Measurements from ENCODE around the gene ABCA4.

ABCA4 gene

DNA sequence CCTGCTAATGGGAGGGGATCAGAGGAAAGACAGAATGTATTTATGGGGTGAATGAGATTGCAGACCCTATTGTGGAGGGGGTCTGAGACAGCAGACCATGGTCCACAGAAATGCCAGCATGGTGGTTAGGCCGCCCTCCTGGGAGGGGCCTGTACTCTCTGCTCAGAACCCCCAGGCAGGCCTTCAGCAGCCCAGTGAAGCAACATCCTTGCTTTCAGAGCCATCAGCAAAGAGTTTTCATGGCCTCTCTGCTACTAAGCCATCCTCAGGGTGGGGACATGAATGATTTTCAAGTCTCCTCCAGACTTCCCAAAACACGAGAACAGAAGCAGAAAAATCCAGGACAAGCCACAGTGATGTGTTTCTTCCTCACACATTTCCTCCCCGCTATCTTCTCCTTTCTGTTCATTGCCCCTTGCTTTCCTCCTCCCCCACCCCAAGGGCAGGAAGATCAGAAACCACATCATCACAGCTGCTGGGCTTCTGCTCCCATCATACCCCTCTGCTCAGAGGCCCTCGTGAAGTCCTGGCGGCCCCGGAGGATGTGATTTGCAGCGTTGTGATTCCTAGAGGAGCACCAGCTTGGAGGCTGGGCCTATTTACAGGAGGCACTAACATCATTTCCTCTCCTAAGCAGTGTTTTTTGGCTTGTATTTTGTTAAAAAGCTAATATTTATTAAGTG is 48.0 kb downstream of the ABCA4 start:
- Histone ChIP-seq H3K27me3 (ENCODE audit: insufficient read depth, low read length) (no peaks in the 10 kb centered on the region), H3K14ac (ENCODE audit: low read length) (peak overlapping the region; percentile 18), H3K4me2 (ENCODE audit: low read length) (no peak overlapping the region), H3K4ac (ENCODE audit: low read depth, low read length) (no peak overlapping the region), H4K12ac (ENCODE audit: low read depth, low read length) (no peak overlapping the region), H2BK5ac (ENCODE audit: low read depth, low read length, poor library complexity) (no peak overlapping the region), H3K9me3 (ENCODE audit: insufficient read depth, low read depth, low read length) (no peaks in the 10 kb centered on the region), H2AFZ (ENCODE audit: insufficient read depth, low read length, poor library complexity) (no peak overlapping the region), H3K36me3 (ENCODE audit: control insufficient read depth in 1 of 2, insufficient read depth in 2 of 2, low read length in 2 of 2) (no peaks in the 10 kb centered on the region), H3K23ac (ENCODE audit: low read length) (no peak overlapping the region), H3K79me1 (ENCODE audit: low read length) (peaks cover 9% of the 10 kb centered on the region), H3K9ac (ENCODE audit: low read length) (no peak overlapping the region), H3K4me3 (ENCODE audit: low read depth, low read length) (no peak overlapping the region), H4K8ac (ENCODE audit: low read depth, low read length) (peak overlapping the region; percentile 8), H3K27ac (ENCODE audit: low read depth, low read length) (no peak overlapping the region), H2BK120ac (ENCODE audit: insufficient read depth, low read length, poor library complexity) (peak overlapping the region; percentile 20), H3K79me2 (ENCODE audit: control insufficient read depth, insufficient read depth, low read length, poor library complexity) (no peaks in the 10 kb centered on the region), H3K18ac (ENCODE audit: low read length) (no peak overlapping the region), H3K4me1 (ENCODE audit: control insufficient read depth in 1 of 2, insufficient read depth in 2 of 2, low read length in 2 of 2) (peaks cover 7 to 13% of the 10 kb centered on the region in 2 experiments), H2BK12ac (ENCODE audit: low read length) (peak overlapping the region; percentile 42), H4K91ac (ENCODE audit: low read depth, low read length) (no peak overlapping the region), H2AK5ac (ENCODE audit: low read length) (no peak overlapping the region)
- no CpG with 5 or more reads among the region's 7 CpGs for WGBS (ENCODE audit: extremely low coverage, insufficient coverage, insufficient read length)
- DNase-seq, result no peak

DNA sequence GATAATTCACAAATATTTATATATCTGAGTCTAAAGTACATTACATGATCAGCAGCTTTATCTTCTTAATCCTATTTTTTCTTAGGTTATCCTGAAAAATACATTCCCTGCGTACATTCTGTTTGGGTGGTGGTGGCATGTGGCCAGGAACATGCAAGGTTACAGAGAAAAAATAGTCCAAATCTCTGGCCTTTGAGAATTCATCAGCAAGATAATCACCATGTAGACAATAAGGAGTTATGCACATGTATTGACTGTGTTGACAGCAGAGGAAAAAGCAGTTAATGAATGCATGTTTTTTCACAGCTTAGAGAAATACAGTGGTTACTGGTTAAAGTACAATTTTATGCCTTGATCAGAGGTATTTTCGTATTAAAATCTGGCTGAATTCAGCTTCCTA is 49.0 kb downstream of the ABCA4 start:
- peaks cover 8 to 14% of the 10 kb centered on the region in 2 experiments for H3K4me1 ChIP-seq (ENCODE audit: control insufficient read depth in 1 of 2, insufficient read depth in 2 of 2, low read length in 2 of 2)
- no peak overlapping the region for H2BK120ac ChIP-seq (ENCODE audit: insufficient read depth, low read length, poor library complexity)
- no peak overlapping the region for H3K23ac ChIP-seq (ENCODE audit: low read length)
- no peak overlapping the region for H2BK12ac ChIP-seq (ENCODE audit: low read length)
- no CpG with 5 or more reads among the region's 2 CpGs for WGBS (ENCODE audit: extremely low coverage, insufficient coverage, insufficient read length)
- no peak overlapping the region for H4K12ac ChIP-seq (ENCODE audit: low read depth, low read length)
- no peak overlapping the region for H2AK5ac ChIP-seq (ENCODE audit: low read length)
- no peaks in the 10 kb centered on the region for H3K27me3 ChIP-seq (ENCODE audit: insufficient read depth, low read length)
- H3K14ac ChIP-seq (ENCODE audit: low read length), result no peak overlapping the region
- H3K4me2 ChIP-seq (ENCODE audit: low read length), result no peak overlapping the region
- no peaks in the 10 kb centered on the region for H3K9me3 ChIP-seq (ENCODE audit: insufficient read depth, low read depth, low read length)
- no peak for DNase-seq
- no peaks in the 10 kb centered on the region for H3K36me3 ChIP-seq (ENCODE audit: control insufficient read depth in 1 of 2, insufficient read depth in 2 of 2, low read length in 2 of 2)
- no peak overlapping the region for H4K8ac ChIP-seq (ENCODE audit: low read depth, low read length)
- no peak overlapping the region for H3K27ac ChIP-seq (ENCODE audit: low read depth, low read length)
- no peak overlapping the region for H2AFZ ChIP-seq (ENCODE audit: insufficient read depth, low read length, poor library complexity)
- H3K79me2 ChIP-seq (ENCODE audit: control insufficient read depth, insufficient read depth, low read length, poor library complexity), result no peaks in the 10 kb centered on the region
- no peak overlapping the region for H3K18ac ChIP-seq (ENCODE audit: low read length)
- no peak overlapping the region for H3K9ac ChIP-seq (ENCODE audit: low read length)
- no peak overlapping the region for H3K4ac ChIP-seq (ENCODE audit: low read depth, low read length)
- no peak overlapping the region for H3K4me3 ChIP-seq (ENCODE audit: low read depth, low read length)
- H2BK5ac ChIP-seq (ENCODE audit: low read depth, low read length, poor library complexity), result no peak overlapping the region
- H4K91ac ChIP-seq (ENCODE audit: low read depth, low read length), result no peak overlapping the region
- H3K79me1 ChIP-seq (ENCODE audit: low read length), result peaks cover 9% of the 10 kb centered on the region

DNA sequence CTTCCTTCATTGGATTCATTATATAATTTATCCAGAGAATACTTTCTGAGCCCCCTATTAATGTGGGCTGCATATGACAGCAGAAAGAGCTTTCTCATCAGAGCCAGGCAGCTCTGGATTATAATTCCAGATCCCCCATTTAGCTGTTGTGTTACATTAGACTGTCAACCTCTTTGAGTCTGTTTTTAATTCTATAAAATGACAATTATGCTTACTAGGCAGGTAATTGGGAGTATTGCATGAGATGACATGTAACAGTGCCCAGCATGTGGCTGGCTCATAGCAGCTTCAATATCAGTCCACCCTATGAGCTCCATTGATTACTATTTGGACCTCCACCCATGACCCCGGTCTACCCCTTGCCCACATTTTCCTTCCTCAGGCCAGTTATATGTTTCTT is 49.6 kb downstream of the ABCA4 start:
- H2AK5ac ChIP-seq (ENCODE audit: low read length), result no peak overlapping the region
- H2BK120ac ChIP-seq (ENCODE audit: insufficient read depth, low read length, poor library complexity), result no peak overlapping the region
- H3K4me3 ChIP-seq (ENCODE audit: low read depth, low read length), result no peak overlapping the region
- H3K27me3 ChIP-seq (ENCODE audit: insufficient read depth, low read length), result no peaks in the 10 kb centered on the region
- no peak overlapping the region for H2AFZ ChIP-seq (ENCODE audit: insufficient read depth, low read length, poor library complexity)
- H3K18ac ChIP-seq (ENCODE audit: low read length), result no peak overlapping the region
- no peak overlapping the region for H2BK5ac ChIP-seq (ENCODE audit: low read depth, low read length, poor library complexity)
- H3K36me3 ChIP-seq (ENCODE audit: control insufficient read depth in 1 of 2, insufficient read depth in 2 of 2, low read length in 2 of 2), result no peaks in the 10 kb centered on the region
- DNase-seq, result no peak
- WGBS (ENCODE audit: extremely low coverage, insufficient coverage, insufficient read length), result no CpG with 5 or more reads among the region's 1 CpG
- no peak overlapping the region for H4K91ac ChIP-seq (ENCODE audit: low read depth, low read length)
- H3K79me2 ChIP-seq (ENCODE audit: control insufficient read depth, insufficient read depth, low read length, poor library complexity), result no peaks in the 10 kb centered on the region
- H3K4me2 ChIP-seq (ENCODE audit: low read length), result no peak overlapping the region
- no peak overlapping the region for H2BK12ac ChIP-seq (ENCODE audit: low read length)
- no peaks in the 10 kb centered on the region for H3K9me3 ChIP-seq (ENCODE audit: insufficient read depth, low read depth, low read length)
- H3K4me1 ChIP-seq (ENCODE audit: control insufficient read depth in 1 of 2, insufficient read depth in 2 of 2, low read length in 2 of 2), result peaks cover 8 to 14% of the 10 kb centered on the region in 2 experiments
- no peak overlapping the region for H3K14ac ChIP-seq (ENCODE audit: low read length)
- H3K9ac ChIP-seq (ENCODE audit: low read length), result no peak overlapping the region
- H3K79me1 ChIP-seq (ENCODE audit: low read length), result peaks cover 11% of the 10 kb centered on the region
- H3K27ac ChIP-seq (ENCODE audit: low read depth, low read length), result no peak overlapping the region
- no peak overlapping the region for H3K23ac ChIP-seq (ENCODE audit: low read length)
- no peak overlapping the region for H4K8ac ChIP-seq (ENCODE audit: low read depth, low read length)
- H3K4ac ChIP-seq (ENCODE audit: low read depth, low read length), result no peak overlapping the region
- no peak overlapping the region for H4K12ac ChIP-seq (ENCODE audit: low read depth, low read length)

DNA sequence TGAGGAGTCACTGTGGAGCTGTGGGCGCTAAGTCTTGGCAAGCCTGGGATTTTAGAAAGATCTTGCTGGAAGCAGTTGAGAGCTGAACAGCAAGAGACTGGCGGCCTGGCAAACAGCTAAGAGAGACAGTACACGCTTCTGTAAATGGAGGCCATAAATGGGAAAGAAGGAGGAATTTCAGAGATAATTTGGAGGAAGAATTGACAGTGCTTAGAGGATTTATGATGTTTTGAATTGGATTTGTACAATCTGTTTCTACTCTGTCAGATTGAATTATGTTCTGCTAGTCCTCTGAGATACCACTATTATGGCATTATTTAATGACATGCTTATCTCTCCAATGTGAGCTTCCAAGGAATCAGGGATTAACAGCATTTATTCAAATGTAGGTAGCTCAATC is 50.1 kb downstream of the ABCA4 start:
- Histone ChIP-seq H2AK5ac (ENCODE audit: low read length) (no peak overlapping the region), H3K9ac (ENCODE audit: low read length) (no peak overlapping the region), H3K9me3 (ENCODE audit: insufficient read depth, low read depth, low read length) (no peaks in the 10 kb centered on the region), H2BK5ac (ENCODE audit: low read depth, low read length, poor library complexity) (no peak overlapping the region), H3K4me2 (ENCODE audit: low read length) (no peak overlapping the region), H4K91ac (ENCODE audit: low read depth, low read length) (peak overlapping the region; percentile 65), H3K4ac (ENCODE audit: low read depth, low read length) (no peak overlapping the region), H3K14ac (ENCODE audit: low read length) (no peak overlapping the region), H4K12ac (ENCODE audit: low read depth, low read length) (no peak overlapping the region), H3K4me3 (ENCODE audit: low read depth, low read length) (no peak overlapping the region), H2AFZ (ENCODE audit: insufficient read depth, low read length, poor library complexity) (no peak overlapping the region), H2BK120ac (ENCODE audit: insufficient read depth, low read length, poor library complexity) (peak overlapping the region; percentile 25), H3K18ac (ENCODE audit: low read length) (no peak overlapping the region), H3K4me1 (ENCODE audit: control insufficient read depth in 1 of 2, insufficient read depth in 2 of 2, low read length in 2 of 2) (peaks cover 8 to 14% of the 10 kb centered on the region in 2 experiments), H2BK12ac (ENCODE audit: low read length) (peak overlapping the region; percentile 81), H3K23ac (ENCODE audit: low read length) (no peak overlapping the region), H3K27me3 (ENCODE audit: insufficient read depth, low read length) (no peaks in the 10 kb centered on the region), H3K79me1 (ENCODE audit: low read length) (peaks cover 13% of the 10 kb centered on the region), H4K8ac (ENCODE audit: low read depth, low read length) (no peak overlapping the region), H3K79me2 (ENCODE audit: control insufficient read depth, insufficient read depth, low read length, poor library complexity) (no peaks in the 10 kb centered on the region), H3K27ac (ENCODE audit: low read depth, low read length) (no peak overlapping the region), H3K36me3 (ENCODE audit: control insufficient read depth in 1 of 2, insufficient read depth in 2 of 2, low read length in 2 of 2) (no peaks in the 10 kb centered on the region)
- no CpG with 5 or more reads among the region's 3 CpGs for WGBS (ENCODE audit: extremely low coverage, insufficient coverage, insufficient read length)
- DNase-seq, result no peak
